Sigmoid colon (tissue), 7 donors: ENCODE results near the gene ZNF235. TPM values are rescaled to one million over a fixed set of nuclear protein-coding genes. Genes with fewer than 3 reads are reported as not detected.

ENCODE experiments used
- DNase-seq: peaks from one replicate; pipeline ENCODE4 v3.0.0-alpha.2; 2019
- H3K27ac ChIP-seq, 4 donors: fragments of 200-600 bp; sonication (generic); one replicate each; pipeline ENCODE4 v1.5.1; 2016 to 2019; ENCODE audit warnings: mild to moderate bottlenecking in 1 of 4
- H3K27me3 ChIP-seq, 3 donors: fragments of 200-600 bp; sonication (generic); one replicate each; pipeline ENCODE4 v1.5.1; 2019; ENCODE audit warnings: mild to moderate bottlenecking in 1 of 3
- H3K36me3 ChIP-seq, 4 donors: fragments of 200-600 bp; sonication (generic); one replicate each; pipeline ENCODE4 v1.5.1; 2016 to 2019
- H3K4me1 ChIP-seq, 4 donors: fragments of 200-600 bp; sonication (generic); one replicate each; pipeline ENCODE4 v1.5.1; 2017 to 2019
- H3K4me3 ChIP-seq, 4 donors: fragments of 200-600 bp; sonication (generic); one replicate each; pipeline ENCODE4 v1.5.1; 2017 to 2019; ENCODE audit warnings: mild to moderate bottlenecking in 2 of 4, moderate library complexity in 1 of 4
- H3K9me3 ChIP-seq, 4 donors: fragments of 200-600 bp in 3 of 4; sonication (generic) in 3 of 4; one replicate each; pipeline versions ENCODE4 v1.5.1 to v1.6.1; 2013 to 2019
- EP300 ChIP-seq, 4 donors: sonication (generic); formaldehyde crosslinking; IDR thresholded peaks; one replicate each; pipeline ENCODE4 v1.6.1; 2017; ENCODE audit warnings: antibody characterized with exemption in 4 of 4
- POLR2A ChIP-seq, 2 donors: fragments of 450-650 bp; IDR thresholded peaks; one replicate each; pipeline ENCODE4 v1.6.1; 2016; ENCODE audit warnings: antibody characterized with exemption in 2 of 2, mild to moderate bottlenecking in 2 of 2, moderate library complexity in 2 of 2
- POLR2AphosphoS5 ChIP-seq, 4 donors: sonication (generic); formaldehyde crosslinking; IDR thresholded peaks; one replicate each; pipeline ENCODE4 v1.6.1; 2017; ENCODE audit warnings: antibody characterized with exemption in 4 of 4
- WGBS, 2 donors: extraction: QIAGEN DNeasy Blood & Tissue Kit; methylation state at CpG; one replicate each; pipeline ENCODE4 v1.1.7; 2013; 5-methylcytosine and 5-hydroxymethylcytosine counted together
- intact Hi-C: fragments of 100-400 bp; cut with DNase I; formaldehyde crosslinking; loops from one replicate; pipeline ENCODE4 v1.15.1; 2023
- polyA plus RNA-seq, 3 donors: library from polyadenylated mRNA; stranded (reverse); fragments of 200-250 nt; gene quantifications; one replicate each; pipeline ENCODE4 v1.2.3, GENCODE V29; 2013
- total RNA-seq, 4 donors: library from RNA; depleted of rRNA; stranded (reverse); fragments of >200 nt; gene quantifications; one replicate each; pipeline ENCODE4 v1.1.0, GENCODE V29; 2016
- TF ChIP-seq, protein P1 (sequence below), 4 experiments: fragments of 450-650 bp in 3 of 4; fragments of 200-600 bp in 1 of 4; IDR thresholded peaks; one replicate each; pipeline ENCODE4 v1.5.1; 2016 to 2019; ENCODE audit warnings: antibody characterized with exemption in 4 of 4, mild to moderate bottlenecking in 3 of 4, moderate library complexity in 2 of 4
- donor health status: healthy with polysubstance abuse.
- donor health status: Bipolar disorder and iron deficiency.
- donor health status: healthy.

The ZNF235 gene
- total and polyA plus RNA-seq, 7 donors, result 1.2 to 12.7 (median 5.8) TPM

DNA sequence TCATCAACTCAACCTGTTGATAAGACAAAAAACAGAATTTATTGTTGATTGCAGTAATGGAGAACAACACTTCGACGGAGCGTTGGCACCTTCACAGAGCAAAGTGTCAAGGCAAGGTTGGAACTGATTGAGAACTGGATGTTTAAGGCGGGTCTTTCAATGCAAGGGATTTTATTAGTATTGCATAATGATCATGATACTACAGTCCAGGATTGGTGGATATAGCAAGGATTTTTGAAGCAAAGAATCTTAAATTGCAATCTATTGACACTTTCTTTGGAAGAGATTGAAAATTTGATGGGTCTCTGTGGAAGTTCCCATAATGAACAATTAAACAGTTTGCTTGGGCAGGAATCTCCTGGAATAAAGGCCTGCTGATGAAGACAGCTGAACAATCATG lies 632 bp upstream of the ZNF235 start:
- no peak for DNase-seq
- Histone ChIP-seq H3K27me3 (no peaks in the 10 kb centered on the region), H3K4me1 (peaks cover 0 to 12% (median 10%) of the 10 kb centered on the region in 4 donors), H3K4me3 (peak overlapping the region in 3 of 4 donors; percentile 77 to 84 (median 80)), H3K9me3 (peaks cover 0 to 7% (median 0%) of the 10 kb centered on the region in 4 donors), H3K27ac (peak overlapping the region in 3 of 4 donors; percentile 89), H3K36me3 (peaks cover 0 to 19% (median 8%) of the 10 kb centered on the region in 4 donors)
- TF ChIP-seq POLR2AphosphoS5 (IDR thresholded peaks at IDR 0.05) (no peak), EP300 (IDR thresholded peaks at IDR 0.05) (no peak), POLR2A (IDR thresholded peaks at IDR 0.05) (no peak)
- TF ChIP-seq, protein P1, sequence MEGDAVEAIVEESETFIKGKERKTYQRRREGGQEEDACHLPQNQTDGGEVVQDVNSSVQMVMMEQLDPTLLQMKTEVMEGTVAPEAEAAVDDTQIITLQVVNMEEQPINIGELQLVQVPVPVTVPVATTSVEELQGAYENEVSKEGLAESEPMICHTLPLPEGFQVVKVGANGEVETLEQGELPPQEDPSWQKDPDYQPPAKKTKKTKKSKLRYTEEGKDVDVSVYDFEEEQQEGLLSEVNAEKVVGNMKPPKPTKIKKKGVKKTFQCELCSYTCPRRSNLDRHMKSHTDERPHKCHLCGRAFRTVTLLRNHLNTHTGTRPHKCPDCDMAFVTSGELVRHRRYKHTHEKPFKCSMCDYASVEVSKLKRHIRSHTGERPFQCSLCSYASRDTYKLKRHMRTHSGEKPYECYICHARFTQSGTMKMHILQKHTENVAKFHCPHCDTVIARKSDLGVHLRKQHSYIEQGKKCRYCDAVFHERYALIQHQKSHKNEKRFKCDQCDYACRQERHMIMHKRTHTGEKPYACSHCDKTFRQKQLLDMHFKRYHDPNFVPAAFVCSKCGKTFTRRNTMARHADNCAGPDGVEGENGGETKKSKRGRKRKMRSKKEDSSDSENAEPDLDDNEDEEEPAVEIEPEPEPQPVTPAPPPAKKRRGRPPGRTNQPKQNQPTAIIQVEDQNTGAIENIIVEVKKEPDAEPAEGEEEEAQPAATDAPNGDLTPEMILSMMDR (IDR thresholded peaks at IDR 0.05), result no peak
- intact Hi-C loops, result loop anchor here (2.0 kb wide), 3 partner anchors 51 to 193 kb away; partner anchors contain the start of genes ZNF112, ZNF225 and ZNF227
- WGBS, 2 donors, result 85 to 95% methylated on average over 4 of the region's 4 CpGs

DNA sequence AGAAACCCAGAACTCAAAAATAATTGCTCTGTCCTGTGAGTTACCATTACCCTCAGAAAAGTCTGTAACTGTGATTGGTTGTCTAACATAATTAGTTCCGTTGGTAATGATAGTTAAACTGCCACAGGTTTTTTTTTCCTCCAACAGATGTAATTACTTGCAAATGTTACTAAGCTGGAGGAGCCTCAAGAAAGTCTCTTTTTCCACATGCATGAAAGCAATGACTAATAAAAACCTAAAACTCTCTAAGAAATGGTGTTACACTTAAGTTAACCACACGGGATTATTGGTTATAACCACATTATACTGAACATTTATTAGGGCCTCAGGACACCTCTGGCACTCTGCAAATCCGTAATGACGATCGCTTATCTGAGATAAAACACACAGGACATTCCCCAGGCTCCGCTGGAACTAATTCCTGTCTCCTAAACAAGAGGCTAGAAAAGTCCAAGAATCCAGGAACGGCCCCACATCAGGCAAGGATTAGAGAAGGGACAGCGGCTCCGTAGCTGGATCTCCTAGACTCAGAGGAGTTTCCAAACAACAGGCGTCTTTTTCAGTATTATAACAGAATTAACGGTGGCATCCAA lies 753 bp downstream of the ZNF235 start:
- intact Hi-C loops, result loop anchor here (2.0 kb wide), 3 partner anchors 53 to 191 kb away; partner anchors contain the start of genes ZNF112, ZNF225 and ZNF227
- Histone ChIP-seq H3K27me3 (no peaks in the 10 kb centered on the region), H3K4me3 (peak overlapping the region; percentile 57 to 84 (median 78)), H3K27ac (peak overlapping the region; percentile 76 to 89 (median 89)), H3K4me1 (peaks cover 0 to 12% (median 10%) of the 10 kb centered on the region in 4 donors), H3K9me3 (peaks cover 0 to 7% (median 0%) of the 10 kb centered on the region in 4 donors), H3K36me3 (peaks cover 0 to 32% (median 21%) of the 10 kb centered on the region in 4 donors)
- no peak for DNase-seq
- TF ChIP-seq EP300 (IDR thresholded peaks at IDR 0.05), result no peak
- 2 to 5% methylated on average over 11 of the region's 11 CpGs for WGBS, 2 donors

DNA sequence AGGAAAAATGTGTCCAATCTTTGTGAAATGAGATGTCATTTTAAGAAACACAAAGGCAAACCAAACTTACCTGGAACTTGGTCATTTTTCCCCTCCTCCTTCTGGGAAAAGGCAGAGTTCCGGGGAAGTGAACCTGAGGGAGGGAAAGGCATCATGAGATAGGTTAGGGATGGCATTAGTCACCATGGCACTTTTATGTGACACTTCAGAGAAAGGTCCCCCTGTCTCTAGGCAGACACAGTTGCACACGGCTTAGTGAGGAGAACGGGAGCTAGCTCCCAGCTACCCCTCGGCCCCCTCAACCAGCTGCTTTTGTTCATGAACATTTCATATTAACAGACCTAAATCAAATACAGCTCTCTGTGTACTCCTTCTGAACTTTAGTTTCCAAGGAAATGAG lies 1.5 kb downstream of the ZNF235 start:
- Histone ChIP-seq H3K27me3 (no peaks in the 10 kb centered on the region), H3K4me1 (peaks cover 0 to 12% (median 10%) of the 10 kb centered on the region in 4 donors), H3K4me3 (peak overlapping the region in 2 of 4 donors; percentile 77 to 80), H3K9me3 (peaks cover 0 to 5% (median 0%) of the 10 kb centered on the region in 4 donors), H3K36me3 (peaks cover 3 to 40% (median 28%) of the 10 kb centered on the region in 4 donors), H3K27ac (peak overlapping the region in 3 of 4 donors; percentile 89)
- DNase-seq, result no peak
- TF ChIP-seq EP300 (IDR thresholded peaks at IDR 0.05) (no peak), POLR2A (IDR thresholded peaks at IDR 0.05) (no peak), POLR2AphosphoS5 (IDR thresholded peaks at IDR 0.05) (no peak)
- TF ChIP-seq, protein P1 (IDR thresholded peaks at IDR 0.05), result no peak
- intact Hi-C loops, result no loop called here
- 80 to 87% methylated on average over 4 of the region's 4 CpGs for WGBS, 2 donors

DNA sequence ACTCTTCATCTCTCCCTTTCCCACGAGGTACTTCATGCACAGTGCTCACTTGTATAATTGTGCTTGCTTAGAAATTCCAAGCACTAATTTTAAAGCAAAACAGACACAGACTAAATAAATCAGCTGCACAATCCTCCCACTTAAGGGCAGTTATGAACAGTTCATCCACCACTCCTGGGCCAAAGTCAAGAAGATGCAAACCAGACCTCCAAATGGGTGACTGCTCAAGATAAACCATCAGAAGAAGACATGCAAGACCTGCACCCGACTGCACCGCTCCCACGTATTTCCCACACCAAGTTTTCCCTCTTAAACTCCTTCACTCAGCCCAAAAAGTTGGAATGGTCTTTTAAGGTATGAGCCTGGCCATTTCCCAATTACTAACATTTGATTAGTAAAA lies 19.9 kb downstream of the ZNF235 start:
- intact Hi-C loops, result no loop called here

DNA sequence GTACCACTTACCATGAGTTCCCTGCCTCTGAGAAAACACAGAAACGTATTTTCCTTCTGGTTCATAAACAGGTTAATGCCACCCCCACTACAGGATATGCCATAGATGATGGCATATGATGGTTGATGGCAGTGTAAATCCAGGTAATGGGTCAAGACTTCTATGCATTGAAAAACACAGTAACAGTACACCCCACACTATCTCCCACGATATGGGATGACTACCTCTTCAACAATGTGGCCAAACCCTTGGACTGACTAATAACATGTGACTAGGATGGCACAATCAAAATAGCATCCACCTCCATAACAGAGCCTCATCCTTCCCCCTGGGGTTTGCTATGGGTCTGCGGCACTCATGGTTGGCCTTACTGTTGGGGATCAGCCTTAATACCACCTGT lies 22.0 kb downstream of the ZNF235 start:
- intact Hi-C loops, result no loop called here
- 90 to 94% methylated on average over 3 of the region's 3 CpGs for WGBS, 2 donors
- peak overlapping the region in 2 of 4 donors; percentile 63 to 72 for H3K27ac ChIP-seq
- no peaks in the 10 kb centered on the region for H3K27me3 ChIP-seq
- H3K9me3 ChIP-seq, result peaks cover 5 to 46% (median 19%) of the 10 kb centered on the region in 4 donors
- H3K36me3 ChIP-seq, result peaks cover 8 to 13% (median 10%) of the 10 kb centered on the region in 4 donors
- H3K4me3 ChIP-seq, result no peak overlapping the region
- no peak for DNase-seq
- TF ChIP-seq POLR2AphosphoS5 (IDR thresholded peaks at IDR 0.05), result no peak
- no peak for TF ChIP-seq POLR2A (IDR thresholded peaks at IDR 0.05)
- TF ChIP-seq EP300 (IDR thresholded peaks at IDR 0.05), result no peak
- TF ChIP-seq, protein P1 (IDR thresholded peaks at IDR 0.05), result no peak
- peaks cover 0 to 27% (median 9%) of the 10 kb centered on the region in 4 donors for H3K4me1 ChIP-seq

More for the DNA sequence above, 19.9 kb downstream of the ZNF235 start:
- Histone ChIP-seq H3K36me3 (peaks cover 22 to 35% (median 30%) of the 10 kb centered on the region in 4 donors), H3K4me3 (no peak overlapping the region), H3K27ac (peak overlapping the region in 3 of 4 donors; percentile 63 to 72 (median 69)), H3K9me3 (peaks cover 5 to 61% (median 22%) of the 10 kb centered on the region in 4 donors), H3K4me1 (peaks cover 0 to 27% (median 9%) of the 10 kb centered on the region in 4 donors), H3K27me3 (no peaks in the 10 kb centered on the region)
- no peak for DNase-seq
- TF ChIP-seq, protein P1 (IDR thresholded peaks at IDR 0.05), result no peak
- no peak for TF ChIP-seq POLR2A (IDR thresholded peaks at IDR 0.05)
- peak in 3 of 4 donors; percentile 68 to 90 (median 87) for TF ChIP-seq POLR2AphosphoS5 (IDR thresholded peaks at IDR 0.05)
- peak in 1 of 4 donors; percentile 72 for TF ChIP-seq EP300 (IDR thresholded peaks at IDR 0.05)
- WGBS, 2 donors, result 78 to 88% methylated on average over 4 of the region's 4 CpGs
